ENCODE data around the gene HDAC9. TPM values are rescaled to one million over a fixed set of nuclear protein-coding genes. Genes with fewer than 3 reads are reported as not detected.

The HDAC9 gene
- total RNA-seq, 1 experiment from 2014 or later, result 7.7 TPM

DNA sequence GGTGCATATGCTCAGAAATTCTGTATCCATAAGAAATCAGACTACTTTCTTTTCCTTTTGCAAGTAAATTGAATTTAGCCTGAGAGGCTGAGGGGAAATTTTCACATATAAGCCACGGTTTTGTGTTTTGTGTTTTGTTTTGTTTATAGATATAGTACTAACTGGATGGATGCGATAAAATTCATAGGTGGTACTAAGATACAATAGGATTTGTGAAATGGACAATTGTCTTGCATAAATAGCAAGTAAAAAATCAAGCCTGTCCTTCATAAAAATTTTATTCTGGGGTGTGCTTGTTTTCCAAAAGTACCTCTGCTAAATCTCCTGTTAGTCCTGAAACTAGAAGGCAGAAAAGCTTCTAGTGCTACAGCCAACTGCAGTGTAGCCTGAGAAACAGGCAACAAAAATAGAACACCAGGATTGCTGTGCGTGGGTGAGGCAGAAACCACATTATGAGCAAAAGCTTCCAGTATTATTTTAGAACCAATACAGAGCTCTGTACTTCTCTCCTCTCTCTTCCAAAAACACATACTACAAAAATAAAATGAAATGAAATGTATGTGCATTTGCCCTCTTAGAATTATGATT, 634 bp upstream of the HDAC9 start:
- Histone ChIP-seq H2BK12ac (ENCODE audit: insufficient read length, low read depth, low read length) (no peak overlapping the region), H3K23ac (ENCODE audit: insufficient read length, low read depth, low read length) (no peak overlapping the region), H3K14ac (ENCODE audit: insufficient read depth, low read length) (peak overlapping the region; percentile 79; the same call in 1 of the 2 replicates), H3K79me2 (ENCODE audit: insufficient read depth, low read length) (no peaks in the 10 kb centered on the region), H3K79me1 (ENCODE audit: insufficient read depth, low read depth, low read length, poor library complexity, severe bottlenecking) (no peaks in the 10 kb centered on the region), H3T11ph (ENCODE audit: low read length) (no peak overlapping the region), H2BK120ac (ENCODE audit: low read depth, low read length, poor library complexity, severe bottlenecking) (peak overlapping the region; percentile 79), H3K9ac (ENCODE audit: extremely low read depth, insufficient read length, low read length) (no peak overlapping the region), H3K18ac (ENCODE audit: insufficient read length, low read depth, low read length) (no peak overlapping the region), H4K8ac (replicated peaks; ENCODE audit: insufficient read length, low read depth, low read length) (no peak overlapping the region), H4K20me1 (ENCODE audit: control insufficient read depth, insufficient read depth, insufficient read length) (no peaks in the 10 kb centered on the region), H3K56ac (ENCODE audit: insufficient read length, low read depth, low read length) (no peak overlapping the region), H2BK20ac (ENCODE audit: low read depth, low read length, poor library complexity, severe bottlenecking) (no peak overlapping the region), H2AK5ac (ENCODE audit: insufficient read length, low read length) (no peak overlapping the region), H3K4me2 (ENCODE audit: insufficient read depth, insufficient read length, low read length) (peak overlapping the region; percentile 95), H2BK15ac (ENCODE audit: low read depth, low read length) (no peak overlapping the region), H2AFZ (ENCODE audit: low read length) (no peak overlapping the region), H3K27me3 (ENCODE audit: insufficient read depth, low read length) (no peaks in the 10 kb centered on the region), H4K5ac (ENCODE audit: insufficient read length, low read depth, low read length) (no peak overlapping the region), H3K23me2 (ENCODE audit: insufficient read length, low read depth, low read length, poor library complexity, severe bottlenecking) (peaks cover 8% of the 10 kb centered on the region), H4K91ac (ENCODE audit: insufficient read length, low read depth, low read length) (no peak overlapping the region), H2BK5ac (ENCODE audit: insufficient read length, low read length) (no peak overlapping the region), H3K27ac (ENCODE audit: insufficient read length, low read depth, low read length) (no peak overlapping the region), H3K4ac (ENCODE audit: low read depth, low read length) (no peak overlapping the region), H3K4me1 (ENCODE audit: insufficient read depth, low read length) (no peaks in the 10 kb centered on the region), H3K9me3 (ENCODE audit: control insufficient read depth, low read depth, low read length) (no peaks in the 10 kb centered on the region)
- Mint-ChIP-seq H3K27ac (peak overlapping the region; percentile 97 to 99 (median 98)), H3K36me3 (ENCODE audit: insufficient read depth in 1 of 3, low read depth in 3 of 3) (no peaks in the 10 kb centered on the region), H3K4me3 (peak overlapping the region; percentile 68 to 82), H3K27me3 (ENCODE audit: low read depth) (no peaks in the 10 kb centered on the region), H3K9me3 (no peaks in the 10 kb centered on the region), H3K4me1 (peaks cover 47 to 51% of the 10 kb centered on the region in 2 experiments)
- TF ChIP-seq, protein P1, sequence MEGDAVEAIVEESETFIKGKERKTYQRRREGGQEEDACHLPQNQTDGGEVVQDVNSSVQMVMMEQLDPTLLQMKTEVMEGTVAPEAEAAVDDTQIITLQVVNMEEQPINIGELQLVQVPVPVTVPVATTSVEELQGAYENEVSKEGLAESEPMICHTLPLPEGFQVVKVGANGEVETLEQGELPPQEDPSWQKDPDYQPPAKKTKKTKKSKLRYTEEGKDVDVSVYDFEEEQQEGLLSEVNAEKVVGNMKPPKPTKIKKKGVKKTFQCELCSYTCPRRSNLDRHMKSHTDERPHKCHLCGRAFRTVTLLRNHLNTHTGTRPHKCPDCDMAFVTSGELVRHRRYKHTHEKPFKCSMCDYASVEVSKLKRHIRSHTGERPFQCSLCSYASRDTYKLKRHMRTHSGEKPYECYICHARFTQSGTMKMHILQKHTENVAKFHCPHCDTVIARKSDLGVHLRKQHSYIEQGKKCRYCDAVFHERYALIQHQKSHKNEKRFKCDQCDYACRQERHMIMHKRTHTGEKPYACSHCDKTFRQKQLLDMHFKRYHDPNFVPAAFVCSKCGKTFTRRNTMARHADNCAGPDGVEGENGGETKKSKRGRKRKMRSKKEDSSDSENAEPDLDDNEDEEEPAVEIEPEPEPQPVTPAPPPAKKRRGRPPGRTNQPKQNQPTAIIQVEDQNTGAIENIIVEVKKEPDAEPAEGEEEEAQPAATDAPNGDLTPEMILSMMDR (conservative IDR thresholded peaks at IDR 0.05), result no peak
- 100% methylated on average over 1 of the region's 3 CpGs for WGBS (ENCODE audit: extremely low coverage, insufficient read length, low lambda C conversion rate)
- DNase-seq, result no peak

Data from H9 (cell line).